KMS-11 (cell line): ENCODE data around the gene FNIP1.
"Not testable (repeated sequence)": the region's sequence is repeated elsewhere in the genome, so short reads cannot be mapped to it uniquely, and the experiment has no call there.

Experiments used
- H2AFZ ChIP-seq: fragments of 200-600 bp; sonication (generic); 2 replicates; pipeline ENCODE4 v1.6.1; 2016; ENCODE audit warnings: antibody characterized with exemption, mixed run types, low read depth
- H3K27ac ChIP-seq: fragments of 200-600 bp; sonication (generic); 2 replicates; pipeline ENCODE4 v1.6.1; 2016; ENCODE audit warnings: mild to moderate bottlenecking, mixed run types
- H3K27me3 ChIP-seq: fragments of 200-600 bp; sonication (generic); 2 replicates; pipeline ENCODE4 v1.6.1; 2017; ENCODE audit warnings: mild to moderate bottlenecking, low read depth, mixed run types, moderate library complexity; ENCODE audit not compliant: insufficient read depth
- H3K36me3 ChIP-seq: fragments of 200-600 bp; sonication (generic); 2 replicates; pipeline ENCODE4 v1.6.1; 2017; ENCODE audit warnings: mild to moderate bottlenecking, mixed run types; ENCODE audit not compliant: insufficient read depth
- H3K4me1 ChIP-seq: fragments of 200-600 bp; sonication (generic); 2 replicates; pipeline ENCODE4 v1.6.1; 2016; ENCODE audit warnings: mild to moderate bottlenecking, low read depth, mixed run types; ENCODE audit not compliant: poor library complexity, severe bottlenecking
- H3K4me2 ChIP-seq: fragments of 200-600 bp; sonication (generic); 2 replicates; pipeline ENCODE4 v1.7.0; 2016; ENCODE audit warnings: mild to moderate bottlenecking, mixed run types
- H3K4me3 ChIP-seq: fragments of 200-600 bp; sonication (generic); IDR thresholded peaks from 2 replicates; pipeline ENCODE4 v1.6.1; 2017; ENCODE audit warnings: low read depth, low read length, mixed read lengths; ENCODE audit not compliant: insufficient read depth
- H3K79me2 ChIP-seq: fragments of 200-600 bp; sonication (generic); 2 replicates; pipeline ENCODE4 v1.6.1; 2016; ENCODE audit warnings: low read depth, mixed run types; ENCODE audit not compliant: insufficient read depth
- H3K9ac ChIP-seq: fragments of 200-600 bp; sonication (generic); 2 replicates; pipeline ENCODE4 v1.6.1; 2016; ENCODE audit warnings: mild to moderate bottlenecking, mixed run types
- H4K20me1 ChIP-seq: fragments of 200-600 bp; sonication (generic); 2 replicates; pipeline ENCODE4 v1.6.1; 2016; ENCODE audit warnings: mild to moderate bottlenecking, mixed run types; ENCODE audit not compliant: insufficient read depth
- TF ChIP-seq, protein P1 (sequence below): fragments of 200-600 bp; sonication (generic); conservative IDR thresholded peaks from 2 replicates; pipeline ENCODE4 v1.6.1; 2017; ENCODE audit warnings: low read depth, mild to moderate bottlenecking, antibody characterized with exemption, low read length, moderate library complexity, mixed read lengths

The FNIP1 gene

DNA sequence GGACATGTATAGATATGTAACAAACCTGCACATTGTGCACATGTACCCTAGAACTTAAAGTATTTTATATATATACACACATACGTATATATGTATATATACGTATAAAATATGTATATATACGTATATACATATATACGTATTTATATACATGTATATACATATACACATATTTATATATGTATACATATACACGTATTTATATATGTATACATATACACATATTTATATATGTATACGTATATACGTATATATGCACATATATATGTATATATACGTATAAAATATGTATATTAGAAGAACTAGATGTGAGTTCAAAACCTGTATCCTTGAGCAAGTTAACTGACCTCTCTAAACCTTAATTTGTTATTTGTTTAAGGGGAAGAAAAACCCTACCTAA is 61.4 kb downstream of the FNIP1 start:
- Histone ChIP-seq H3K4me1 (no peaks in the 10 kb centered on the region), H3K27me3 (no peaks in the 10 kb centered on the region), H3K4me2 (no peak overlapping the region), H3K27ac (no peak overlapping the region), H2AFZ (no peak overlapping the region), H4K20me1 (no peaks in the 10 kb centered on the region), H3K9ac (no peak overlapping the region), H3K36me3 (no peaks in the 10 kb centered on the region), H3K79me2 (no peaks in the 10 kb centered on the region), H3K4me3 (no peak overlapping the region)
- TF ChIP-seq, protein P1, sequence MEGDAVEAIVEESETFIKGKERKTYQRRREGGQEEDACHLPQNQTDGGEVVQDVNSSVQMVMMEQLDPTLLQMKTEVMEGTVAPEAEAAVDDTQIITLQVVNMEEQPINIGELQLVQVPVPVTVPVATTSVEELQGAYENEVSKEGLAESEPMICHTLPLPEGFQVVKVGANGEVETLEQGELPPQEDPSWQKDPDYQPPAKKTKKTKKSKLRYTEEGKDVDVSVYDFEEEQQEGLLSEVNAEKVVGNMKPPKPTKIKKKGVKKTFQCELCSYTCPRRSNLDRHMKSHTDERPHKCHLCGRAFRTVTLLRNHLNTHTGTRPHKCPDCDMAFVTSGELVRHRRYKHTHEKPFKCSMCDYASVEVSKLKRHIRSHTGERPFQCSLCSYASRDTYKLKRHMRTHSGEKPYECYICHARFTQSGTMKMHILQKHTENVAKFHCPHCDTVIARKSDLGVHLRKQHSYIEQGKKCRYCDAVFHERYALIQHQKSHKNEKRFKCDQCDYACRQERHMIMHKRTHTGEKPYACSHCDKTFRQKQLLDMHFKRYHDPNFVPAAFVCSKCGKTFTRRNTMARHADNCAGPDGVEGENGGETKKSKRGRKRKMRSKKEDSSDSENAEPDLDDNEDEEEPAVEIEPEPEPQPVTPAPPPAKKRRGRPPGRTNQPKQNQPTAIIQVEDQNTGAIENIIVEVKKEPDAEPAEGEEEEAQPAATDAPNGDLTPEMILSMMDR: no peak

DNA sequence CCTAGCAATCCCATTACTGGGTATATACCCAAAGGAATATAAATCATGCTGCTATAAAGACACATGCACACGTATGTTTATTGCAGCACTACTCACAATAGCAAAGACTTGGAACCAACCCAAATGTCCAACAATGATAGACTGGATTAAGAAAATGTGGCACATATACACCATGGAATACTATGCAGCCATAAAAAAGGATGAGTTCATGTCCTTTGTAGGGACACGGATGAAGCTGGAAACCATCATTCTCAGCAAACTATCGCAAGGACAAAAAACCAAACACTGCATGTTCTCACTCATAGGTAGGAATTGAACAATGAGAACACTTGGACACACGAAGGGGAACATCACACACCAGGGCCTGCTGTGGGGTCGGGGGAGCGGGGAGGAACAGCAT is 61.9 kb downstream of the FNIP1 start:
- not testable (repeated sequence) for H3K4me2 ChIP-seq, H3K4me3 ChIP-seq, H3K27ac ChIP-seq, H3K79me2 ChIP-seq, H3K27me3 ChIP-seq, H2AFZ ChIP-seq, H3K9ac ChIP-seq, H3K4me1 ChIP-seq, H3K36me3 ChIP-seq, H4K20me1 ChIP-seq

DNA sequence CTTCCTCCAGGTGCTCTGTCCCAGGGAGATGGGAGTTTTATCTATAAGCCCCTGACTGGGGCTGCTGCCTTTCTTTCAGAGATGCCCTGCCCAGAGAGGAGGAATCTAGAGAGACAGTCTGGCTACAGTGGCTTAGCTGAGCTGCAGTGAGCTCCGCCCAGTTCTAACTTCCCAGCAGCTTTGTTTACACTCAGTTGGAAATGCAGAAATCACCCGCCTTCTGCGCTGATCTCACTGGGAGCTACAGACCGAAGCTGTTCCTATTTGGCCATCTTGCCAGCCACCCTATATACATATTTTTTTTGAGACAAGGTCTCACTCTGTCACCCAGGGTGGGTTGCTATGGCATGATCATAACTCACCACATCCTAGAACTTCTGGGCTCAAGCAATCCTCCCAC is 67.5 kb downstream of the FNIP1 start:
- H2AFZ ChIP-seq, H3K4me3 ChIP-seq, H3K79me2 ChIP-seq, H3K4me2 ChIP-seq, H3K4me1 ChIP-seq, H3K27ac ChIP-seq, H4K20me1 ChIP-seq, H3K9ac ChIP-seq, H3K27me3 ChIP-seq, H3K36me3 ChIP-seq: not testable (repeated sequence)

DNA sequence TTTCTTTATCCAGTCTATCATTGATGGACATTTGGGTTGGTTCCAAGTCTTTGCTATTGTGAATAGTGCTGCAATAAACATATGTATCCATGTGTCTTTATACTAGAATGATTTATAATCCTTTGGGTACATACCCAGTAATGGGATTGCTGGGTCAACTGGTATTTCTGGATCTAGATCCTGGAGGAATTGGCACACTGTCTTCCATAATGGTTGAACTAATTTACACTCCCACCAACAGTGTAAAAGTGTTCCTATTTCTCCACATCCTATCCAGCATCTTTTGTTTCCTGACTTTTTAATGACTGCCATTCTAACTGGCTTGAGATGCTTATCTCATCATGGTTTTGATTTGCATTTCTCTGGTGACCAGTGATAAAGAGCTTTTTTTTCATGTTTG is 72.7 kb downstream of the FNIP1 start:
- H3K27me3 ChIP-seq, H3K36me3 ChIP-seq, H3K79me2 ChIP-seq, H2AFZ ChIP-seq, H3K4me3 ChIP-seq, H4K20me1 ChIP-seq, H3K4me2 ChIP-seq, H3K4me1 ChIP-seq, H3K27ac ChIP-seq, H3K9ac ChIP-seq: not testable (repeated sequence)

- H3K79me2 ChIP-seq: peaks cover 8% of the 10 kb centered on the region; the same call in 1 of the 2 replicates
- no peak overlapping the region for H3K9ac ChIP-seq
- H4K20me1 ChIP-seq: no peaks in the 10 kb centered on the region
- no peak overlapping the region for H3K4me3 ChIP-seq
- TF ChIP-seq, protein P1: no peak
- H3K27me3 ChIP-seq: no peaks in the 10 kb centered on the region
- H3K27ac ChIP-seq: no peak overlapping the region
- no peak overlapping the region for H3K4me2 ChIP-seq
- 0 out of 2 replicates have a peak, but pooled peaks cover 3% of the 10 kb centered on the region for H3K36me3 ChIP-seq
- no peak overlapping the region for H2AFZ ChIP-seq
- H3K4me1 ChIP-seq: peaks cover 26% of the 10 kb centered on the region
Measured at GRCh38 chr5:131720714-131721113, 76.1 kb downstream of the FNIP1 start.

DNA sequence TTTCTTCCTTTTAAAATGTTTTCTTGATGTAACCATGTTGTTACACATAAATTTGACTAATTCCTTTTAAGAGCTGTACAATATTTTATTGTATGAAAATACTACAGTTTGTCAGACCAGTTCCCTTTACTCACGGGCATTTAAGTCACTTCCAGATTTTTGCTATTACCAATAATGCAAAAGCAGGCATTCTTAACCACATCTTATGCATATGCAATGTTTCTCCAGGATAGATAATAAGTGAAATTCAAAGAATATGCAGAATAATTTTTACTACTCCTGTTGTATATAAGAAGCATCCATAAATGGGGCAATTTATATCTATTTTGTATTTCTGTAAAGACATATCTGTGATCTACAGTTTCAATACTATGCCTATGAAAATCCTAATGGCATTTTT is 77.3 kb downstream of the FNIP1 start:
- Histone ChIP-seq H2AFZ (no peak overlapping the region), H3K9ac (no peak overlapping the region), H4K20me1 (no peaks in the 10 kb centered on the region), H3K4me2 (peak overlapping the region; percentile 97), H3K27me3 (no peaks in the 10 kb centered on the region), H3K79me2 (peaks cover 8% of the 10 kb centered on the region; the same call in 1 of the 2 replicates), H3K27ac (no peak overlapping the region), H3K4me3 (no peak overlapping the region), H3K36me3 (0 out of 2 replicates have a peak, but pooled peaks cover 5% of the 10 kb centered on the region), H3K4me1 (peaks cover 26% of the 10 kb centered on the region)
- TF ChIP-seq, protein P1: no peak
